Suprapubic skin (tissue), 4 donors: Measurements from ENCODE around the gene RASGEF1B. TPM values are rescaled to one million over a fixed set of nuclear protein-coding genes. Genes with fewer than 3 reads are reported as not detected.
"Not testable (repeated sequence)": the region's sequence is repeated elsewhere in the genome, so short reads cannot be mapped to it uniquely, and the experiment has no call there.

Experiments used
- DNase-seq, 2 donors: peaks; one replicate each; pipeline ENCODE4 v3.0.0-alpha.2; 2019; ENCODE audit warnings: low spot score in 2 of 2
- H3K27ac ChIP-seq: fragments of 200-600 bp; sonication (generic); one replicate; pipeline ENCODE4 v1.5.1; 2019
- H3K27me3 ChIP-seq: fragments of 200-600 bp; sonication (generic); one replicate; pipeline ENCODE4 v1.5.1; 2019
- H3K36me3 ChIP-seq: fragments of 200-600 bp; sonication (generic); one replicate; pipeline ENCODE4 v1.5.1; 2019
- H3K4me1 ChIP-seq: fragments of 200-600 bp; sonication (generic); one replicate; pipeline ENCODE4 v1.5.1; 2019
- H3K4me3 ChIP-seq: fragments of 200-600 bp; sonication (generic); one replicate; pipeline ENCODE4 v1.5.1; 2019; ENCODE audit warnings: mild to moderate bottlenecking
- H3K9me3 ChIP-seq: fragments of 200-600 bp; sonication (generic); one replicate; pipeline ENCODE4 v1.5.1; 2019
- CTCF ChIP-seq, 2 donors: fragments of 200-600 bp in 1 of 2; fragments of 450-650 bp in 1 of 2; sonication (generic) in 1 of 2; IDR thresholded peaks; one replicate each; pipeline ENCODE4 v1.5.1; 2016 to 2019; ENCODE audit warnings: antibody characterized with exemption in 2 of 2, mild to moderate bottlenecking in 1 of 2, moderate library complexity in 1 of 2
- EP300 ChIP-seq: sonication (generic); formaldehyde crosslinking; IDR thresholded peaks from one replicate; pipeline ENCODE4 v1.6.1; 2017; ENCODE audit warnings: antibody characterized with exemption
- POLR2A ChIP-seq, 2 donors: fragments of 450-650 bp; IDR thresholded peaks; one replicate each; pipeline ENCODE4 v1.6.1; 2017; ENCODE audit warnings: antibody characterized with exemption in 2 of 2, mild to moderate bottlenecking in 2 of 2, moderate library complexity in 2 of 2
- POLR2AphosphoS5 ChIP-seq, 3 donors: sonication (generic); formaldehyde crosslinking; IDR thresholded peaks; one replicate each; pipeline ENCODE4 v1.6.1; 2017; ENCODE audit warnings: antibody characterized with exemption in 3 of 3
- WGBS: methylation state at CpG from one replicate; pipeline ENCODE4 v1.1.5; 2018; 5-methylcytosine and 5-hydroxymethylcytosine counted together
- total RNA-seq, 4 donors: library from RNA; depleted of rRNA; stranded (reverse); fragments of >200 nt; gene quantifications; one replicate each; pipeline ENCODE4 v1.1.0, GENCODE V29; 2016

Gene RASGEF1B
- total RNA-seq, 4 donors from 2014 or later = 32.4 to 106 (median 63.0) TPM

GRCh38 chr4:81408341-81408740 lies 63.4 kb downstream of the RASGEF1B start:
- H3K4me1 ChIP-seq = peaks cover 19% of the 10 kb centered on the region
- WGBS = 74% methylated on average over 7 of the region's 7 CpGs
- TF ChIP-seq POLR2AphosphoS5 (IDR thresholded peaks at IDR 0.05) = no peak
- TF ChIP-seq POLR2A (IDR thresholded peaks at IDR 0.05) = no peak
- TF ChIP-seq CTCF (IDR thresholded peaks at IDR 0.05) = no peak
- TF ChIP-seq EP300 = no peak

GRCh38 chr4:81407726-81408125 lies 64.0 kb downstream of the RASGEF1B start:
- no peak for DNase-seq
- no peaks in the 10 kb centered on the region for H3K9me3 ChIP-seq
- H3K27me3 ChIP-seq = no peaks in the 10 kb centered on the region
- no peak overlapping the region for H3K27ac ChIP-seq
- no peaks in the 10 kb centered on the region for H3K36me3 ChIP-seq
- H3K4me1 ChIP-seq = peaks cover 19% of the 10 kb centered on the region
- WGBS = 52% methylated on average over 4 of the region's 4 CpGs
- H3K4me3 ChIP-seq = no peak overlapping the region
- TF ChIP-seq POLR2A (IDR thresholded peaks at IDR 0.05) (no peak), CTCF (IDR thresholded peaks at IDR 0.05) (no peak), EP300 (no peak), POLR2AphosphoS5 (IDR thresholded peaks at IDR 0.05) (no peak)

More at GRCh38 chr4:81408341-81408740, 63.4 kb downstream of the RASGEF1B start:
- Histone ChIP-seq H3K4me3 (no peak overlapping the region), H3K36me3 (no peaks in the 10 kb centered on the region), H3K27ac (no peak overlapping the region), H3K9me3 (no peaks in the 10 kb centered on the region), H3K27me3 (no peaks in the 10 kb centered on the region)
- no peak for DNase-seq

- not testable (repeated sequence) for H3K27ac ChIP-seq, DNase-seq, H3K36me3 ChIP-seq, H3K27me3 ChIP-seq, H3K9me3 ChIP-seq, H3K4me3 ChIP-seq
- WGBS = 71% methylated on average over 13 of the region's 13 CpGs
- H3K4me1 ChIP-seq = peaks cover 19% of the 10 kb centered on the region
Observed at GRCh38 chr4:81406481-81406880, 65.2 kb downstream of the RASGEF1B start.

GRCh38 chr4:81405900-81406401 lies 65.8 kb downstream of the RASGEF1B start:
- no peaks in the 10 kb centered on the region for H3K9me3 ChIP-seq
- no peak overlapping the region for H3K27ac ChIP-seq
- no peak for DNase-seq
- H3K27me3 ChIP-seq = no peaks in the 10 kb centered on the region
- peaks cover 19% of the 10 kb centered on the region for H3K4me1 ChIP-seq
- TF ChIP-seq CTCF (IDR thresholded peaks at IDR 0.05) (peak; percentile 63 to 79), POLR2AphosphoS5 (IDR thresholded peaks at IDR 0.05) (no peak)
- WGBS = 0% methylated on average over 4 of the region's 4 CpGs
- H3K4me3 ChIP-seq = no peak overlapping the region
- no peaks in the 10 kb centered on the region for H3K36me3 ChIP-seq

GRCh38 chr4:81404741-81405140 lies 67.0 kb downstream of the RASGEF1B start:
- WGBS = 87% methylated on average over 6 of the region's 6 CpGs
- Histone ChIP-seq H3K27me3 (no peaks in the 10 kb centered on the region), H3K9me3 (no peaks in the 10 kb centered on the region), H3K4me1 (peaks cover 19% of the 10 kb centered on the region), H3K4me3 (no peak overlapping the region), H3K27ac (no peak overlapping the region), H3K36me3 (no peaks in the 10 kb centered on the region)
- DNase-seq = no peak
- no peak for TF ChIP-seq CTCF (IDR thresholded peaks at IDR 0.05)
- no peak for TF ChIP-seq EP300
- no peak for TF ChIP-seq POLR2A (IDR thresholded peaks at IDR 0.05)
- TF ChIP-seq POLR2AphosphoS5 (IDR thresholded peaks at IDR 0.05) = no peak

GRCh38 chr4:81404294-81404693 lies 67.4 kb downstream of the RASGEF1B start:
- TF ChIP-seq POLR2AphosphoS5 (IDR thresholded peaks at IDR 0.05) (no peak), EP300 (no peak), CTCF (IDR thresholded peaks at IDR 0.05) (no peak), POLR2A (IDR thresholded peaks at IDR 0.05) (no peak)
- no peaks in the 10 kb centered on the region for H3K9me3 ChIP-seq
- no peaks in the 10 kb centered on the region for H3K36me3 ChIP-seq
- peaks cover 19% of the 10 kb centered on the region for H3K4me1 ChIP-seq
- H3K4me3 ChIP-seq = no peak overlapping the region
- H3K27ac ChIP-seq = no peak overlapping the region
- H3K27me3 ChIP-seq = no peaks in the 10 kb centered on the region
- 75% methylated on average over 2 of the region's 2 CpGs for WGBS
- no peak for DNase-seq
